ENCODE results near the gene TEAD2. TPM values are rescaled to one million over a fixed set of nuclear protein-coding genes. Genes with fewer than 3 reads are reported as not detected.

The TEAD2 gene
- total RNA-seq, 4 donors from 2014 or later = 3.8 to 12.4 (median 8.2) TPM

GRCh38 chr19:49391581-49392399 lies 29.6 kb upstream of the TEAD2 start:
- 25 to 27% methylated on average over 9 of the region's 14 CpGs for WGBS, 2 donors

GRCh38 chr19:49390929-49391359 lies 28.7 kb upstream of the TEAD2 start:
- H3K27me3 ChIP-seq = peaks cover 0 to 49% (median 1%) of the 10 kb centered on the region in 4 donors
- no peak for DNase-seq
- no peaks in the 10 kb centered on the region for H3K36me3 ChIP-seq
- no peak for TF ChIP-seq CTCF (IDR thresholded peaks at IDR 0.05)
- no peak for TF ChIP-seq POLR2A (IDR thresholded peaks at IDR 0.05)
- no peaks in the 10 kb centered on the region for H3K9me3 ChIP-seq
- peaks cover 0 to 3% (median 0%) of the 10 kb centered on the region in 3 donors for H3K4me1 ChIP-seq
- no peak overlapping the region for H3K27ac ChIP-seq
- H3K4me3 ChIP-seq = no peak overlapping the region
- intact Hi-C loops (cut with DNase I) = no loop called here
- 33 to 60% methylated on average over 7 to 9 of the region's 9 CpGs for WGBS, 2 donors

More at GRCh38 chr19:49391581-49392399, 29.6 kb upstream of the TEAD2 start:
- no peak for TF ChIP-seq POLR2A (IDR thresholded peaks at IDR 0.05)
- peak; percentile 62 to 88 (median 84) for TF ChIP-seq CTCF (IDR thresholded peaks at IDR 0.05)
- peaks cover 0 to 49% (median 1%) of the 10 kb centered on the region in 4 donors for H3K27me3 ChIP-seq
- no peaks in the 10 kb centered on the region for H3K9me3 ChIP-seq
- no peak overlapping the region for H3K4me3 ChIP-seq
- H3K27ac ChIP-seq = no peak overlapping the region
- no peaks in the 10 kb centered on the region for H3K36me3 ChIP-seq
- DNase-seq = no peak
- intact Hi-C loops (cut with DNase I) = loop anchor here (2.0 kb wide), 1 partner anchor 51 kb away; no protein-coding TSS in a partner anchor
- peaks cover 0 to 3% (median 0%) of the 10 kb centered on the region in 3 donors for H3K4me1 ChIP-seq

- intact Hi-C loops (cut with DNase I) = no loop called here
- Histone ChIP-seq H3K9me3 (no peaks in the 10 kb centered on the region), H3K36me3 (no peaks in the 10 kb centered on the region), H3K4me3 (no peak overlapping the region), H3K27me3 (peaks cover 0 to 49% (median 1%) of the 10 kb centered on the region in 4 donors), H3K4me1 (peaks cover 0 to 3% (median 0%) of the 10 kb centered on the region in 3 donors), H3K27ac (no peak overlapping the region)
- TF ChIP-seq POLR2A (IDR thresholded peaks at IDR 0.05) (no peak), CTCF (IDR thresholded peaks at IDR 0.05) (no peak)
- 52 to 54% methylated on average over 11 to 12 of the region's 26 CpGs for WGBS, 2 donors
- no peak for DNase-seq
These were observed 28.1 kb upstream of the TEAD2 start for GRCh38 chr19:49390131-49390928.

GRCh38 chr19:49389406-49389805 lies 27.2 kb upstream of the TEAD2 start:
- no peaks in the 10 kb centered on the region for H3K9me3 ChIP-seq
- peaks cover 0 to 42% (median 1%) of the 10 kb centered on the region in 4 donors for H3K27me3 ChIP-seq
- no peak overlapping the region for H3K27ac ChIP-seq
- H3K36me3 ChIP-seq = no peaks in the 10 kb centered on the region
- TF ChIP-seq CTCF (IDR thresholded peaks at IDR 0.05) (no peak), POLR2A (IDR thresholded peaks at IDR 0.05) (no peak)
- peaks cover 0 to 3% (median 0%) of the 10 kb centered on the region in 3 donors for H3K4me1 ChIP-seq
- no peak for DNase-seq
- WGBS, 2 donors = 66 to 98% methylated on average over 7 to 16 of the region's 20 CpGs
- intact Hi-C loops (cut with DNase I) = no loop called here
- H3K4me3 ChIP-seq = no peak overlapping the region

All from esophagus squamous epithelium (tissue), 5 donors.